Suprapubic skin (tissue), 4 donors: Measurements from ENCODE around the gene STPG1. TPM values are rescaled to one million over a fixed set of nuclear protein-coding genes. Genes with fewer than 3 reads are reported as not detected.
"Not testable (repeated sequence)": the region's sequence is repeated elsewhere in the genome, so short reads cannot be mapped to it uniquely, and the experiment has no call there.

Experiments used
- DNase-seq, 2 donors: peaks; one replicate each; pipeline ENCODE4 v3.0.0-alpha.2; 2019; ENCODE audit warnings: low spot score in 2 of 2
- H3K27ac ChIP-seq: fragments of 200-600 bp; sonication (generic); one replicate; pipeline ENCODE4 v1.5.1; 2019
- H3K27me3 ChIP-seq: fragments of 200-600 bp; sonication (generic); one replicate; pipeline ENCODE4 v1.5.1; 2019
- H3K36me3 ChIP-seq: fragments of 200-600 bp; sonication (generic); one replicate; pipeline ENCODE4 v1.5.1; 2019
- H3K4me1 ChIP-seq: fragments of 200-600 bp; sonication (generic); one replicate; pipeline ENCODE4 v1.5.1; 2019
- H3K4me3 ChIP-seq: fragments of 200-600 bp; sonication (generic); one replicate; pipeline ENCODE4 v1.5.1; 2019; ENCODE audit warnings: mild to moderate bottlenecking
- H3K9me3 ChIP-seq: fragments of 200-600 bp; sonication (generic); one replicate; pipeline ENCODE4 v1.5.1; 2019
- CTCF ChIP-seq, 2 donors: fragments of 200-600 bp in 1 of 2; fragments of 450-650 bp in 1 of 2; sonication (generic) in 1 of 2; IDR thresholded peaks; one replicate each; pipeline ENCODE4 v1.5.1; 2016 to 2019; ENCODE audit warnings: antibody characterized with exemption in 2 of 2, mild to moderate bottlenecking in 1 of 2, moderate library complexity in 1 of 2
- EP300 ChIP-seq: sonication (generic); formaldehyde crosslinking; IDR thresholded peaks from one replicate; pipeline ENCODE4 v1.6.1; 2017; ENCODE audit warnings: antibody characterized with exemption
- POLR2A ChIP-seq, 2 donors: fragments of 450-650 bp; IDR thresholded peaks; one replicate each; pipeline ENCODE4 v1.6.1; 2017; ENCODE audit warnings: antibody characterized with exemption in 2 of 2, mild to moderate bottlenecking in 2 of 2, moderate library complexity in 2 of 2
- POLR2AphosphoS5 ChIP-seq, 3 donors: sonication (generic); formaldehyde crosslinking; IDR thresholded peaks; one replicate each; pipeline ENCODE4 v1.6.1; 2017; ENCODE audit warnings: antibody characterized with exemption in 3 of 3
- WGBS: methylation state at CpG from one replicate; pipeline ENCODE4 v1.1.5; 2018; 5-methylcytosine and 5-hydroxymethylcytosine counted together
- total RNA-seq, 4 donors: library from RNA; depleted of rRNA; stranded (reverse); fragments of >200 nt; gene quantifications; one replicate each; pipeline ENCODE4 v1.1.0, GENCODE V29; 2016

STPG1 gene
- total RNA-seq, 4 donors from 2014 or later = 7.2 to 8.5 (median 7.8) TPM

DNA sequence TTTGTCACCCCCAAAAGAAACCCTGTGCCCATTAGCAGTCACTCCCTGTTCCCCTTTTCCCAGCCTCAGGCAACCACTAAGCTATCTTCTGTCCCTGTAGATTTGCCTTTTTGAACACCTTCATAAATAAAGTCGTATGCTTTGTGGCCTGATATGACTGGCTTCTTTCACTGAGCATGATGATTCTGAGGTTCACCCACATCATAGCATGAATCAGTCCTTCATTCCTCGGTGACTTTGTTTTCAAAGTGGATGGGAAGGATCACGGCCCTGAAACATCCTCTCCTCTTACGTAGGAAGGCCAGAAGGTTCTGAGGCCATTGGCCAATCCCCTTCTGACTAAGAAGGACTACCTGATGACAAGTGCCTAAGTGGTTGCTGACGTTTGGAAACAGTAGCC, 41.1 kb upstream of the STPG1 start:
- WGBS = 87% methylated on average over 5 of the region's 5 CpGs
- Histone ChIP-seq H3K4me1 (no peaks in the 10 kb centered on the region), H3K9me3 (no peaks in the 10 kb centered on the region), H3K27ac (no peak overlapping the region), H3K36me3 (peaks cover 85% of the 10 kb centered on the region), H3K4me3 (no peak overlapping the region), H3K27me3 (no peaks in the 10 kb centered on the region)
- TF ChIP-seq POLR2A (IDR thresholded peaks at IDR 0.05) (no peak), CTCF (IDR thresholded peaks at IDR 0.05) (no peak), EP300 (no peak), POLR2AphosphoS5 (IDR thresholded peaks at IDR 0.05) (no peak)
- DNase-seq = no peak

DNA sequence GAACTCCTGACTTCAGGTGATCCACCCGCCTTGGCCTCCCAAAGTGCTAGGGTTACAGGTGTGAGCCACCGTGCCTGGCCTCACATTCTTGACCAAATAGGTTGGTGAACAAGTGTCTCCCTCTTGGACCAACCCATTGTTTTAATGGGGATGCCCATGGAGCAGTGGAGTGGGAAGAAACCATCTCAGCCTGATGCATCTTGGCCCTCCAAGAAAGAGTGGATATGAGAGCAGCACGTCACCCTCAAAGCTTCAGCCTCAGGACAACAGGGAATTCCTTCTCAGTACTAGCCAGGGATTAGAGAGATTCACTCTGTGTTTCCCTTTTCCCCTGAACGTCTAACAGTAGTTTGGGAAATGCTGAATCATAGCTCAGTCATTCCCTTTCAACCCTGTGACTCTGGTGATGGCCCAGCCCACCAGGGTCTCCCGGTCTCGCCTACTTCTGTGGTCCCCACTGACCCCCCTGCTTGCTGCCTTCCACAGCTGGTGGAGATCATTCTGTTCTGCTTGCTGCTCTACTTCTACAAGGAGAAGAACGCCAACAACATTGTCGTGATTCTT, 39.4 kb upstream of the STPG1 start:
- TF ChIP-seq CTCF (IDR thresholded peaks at IDR 0.05) (no peak), POLR2AphosphoS5 (IDR thresholded peaks at IDR 0.05) (no peak), EP300 (no peak), POLR2A (IDR thresholded peaks at IDR 0.05) (no peak)
- no peak overlapping the region for H3K27ac ChIP-seq
- 91% methylated on average over 8 of the region's 8 CpGs for WGBS
- no peaks in the 10 kb centered on the region for H3K9me3 ChIP-seq
- peaks cover 79% of the 10 kb centered on the region for H3K36me3 ChIP-seq
- no peaks in the 10 kb centered on the region for H3K4me1 ChIP-seq
- H3K27me3 ChIP-seq = no peaks in the 10 kb centered on the region
- DNase-seq = no peak
- H3K4me3 ChIP-seq = no peak overlapping the region

- H3K4me1 ChIP-seq = no peaks in the 10 kb centered on the region
- no peaks in the 10 kb centered on the region for H3K27me3 ChIP-seq
- H3K36me3 ChIP-seq = peaks cover 72% of the 10 kb centered on the region
- DNase-seq = no peak
- no peak overlapping the region for H3K27ac ChIP-seq
- H3K4me3 ChIP-seq = no peak overlapping the region
- H3K9me3 ChIP-seq = no peaks in the 10 kb centered on the region
- no peak for TF ChIP-seq POLR2A (IDR thresholded peaks at IDR 0.05)
- TF ChIP-seq EP300 = no peak
- TF ChIP-seq POLR2AphosphoS5 (IDR thresholded peaks at IDR 0.05) = no peak
- TF ChIP-seq CTCF (IDR thresholded peaks at IDR 0.05) = no peak
- WGBS = 65% methylated on average over 3 of the region's 3 CpGs
Measured at GRCh38 chr1:24451746-24452145, 38.2 kb upstream of the STPG1 start.

GRCh38 chr1:24450857-24451397, 37.3 kb upstream of the STPG1 start:
- Histone ChIP-seq H3K9me3 (no peaks in the 10 kb centered on the region), H3K4me3 (no peak overlapping the region), H3K27me3 (no peaks in the 10 kb centered on the region), H3K4me1 (no peaks in the 10 kb centered on the region), H3K36me3 (peaks cover 67% of the 10 kb centered on the region), H3K27ac (no peak overlapping the region)
- TF ChIP-seq EP300 = no peak
- no peak for TF ChIP-seq POLR2AphosphoS5 (IDR thresholded peaks at IDR 0.05)
- TF ChIP-seq CTCF (IDR thresholded peaks at IDR 0.05) = no peak
- TF ChIP-seq POLR2A (IDR thresholded peaks at IDR 0.05) = no peak
- peak in 1 of 2 donors; percentile 24 for DNase-seq
- WGBS = 84% methylated on average over 5 of the region's 5 CpGs

DNA sequence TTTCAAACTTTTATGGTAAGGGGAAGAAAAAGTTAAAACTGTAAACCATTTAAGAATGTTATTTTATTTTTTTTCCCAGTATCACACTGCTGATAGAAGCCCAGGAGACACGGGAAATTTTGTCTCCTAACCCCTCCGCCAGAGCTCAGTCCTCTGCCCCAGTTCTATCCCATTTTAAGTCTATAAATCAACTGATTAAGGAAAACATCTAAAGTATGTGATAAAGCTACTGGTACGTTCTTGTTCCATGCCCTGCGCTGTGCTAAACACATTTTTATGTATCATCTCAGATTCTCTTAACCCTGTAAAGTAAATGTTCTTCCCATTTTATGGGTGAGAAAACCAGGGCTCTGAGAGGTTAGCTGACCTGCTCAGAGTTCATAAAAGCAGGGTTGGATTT, 36.7 kb upstream of the STPG1 start:
- DNase-seq = no peak
- no peak overlapping the region for H3K27ac ChIP-seq
- H3K36me3 ChIP-seq = peaks cover 66% of the 10 kb centered on the region
- no peaks in the 10 kb centered on the region for H3K27me3 ChIP-seq
- H3K4me1 ChIP-seq = no peaks in the 10 kb centered on the region
- no peak for TF ChIP-seq EP300
- TF ChIP-seq CTCF (IDR thresholded peaks at IDR 0.05) = no peak
- TF ChIP-seq POLR2AphosphoS5 (IDR thresholded peaks at IDR 0.05) = no peak
- TF ChIP-seq POLR2A (IDR thresholded peaks at IDR 0.05) = no peak
- WGBS = 75% methylated on average over 4 of the region's 4 CpGs
- no peak overlapping the region for H3K4me3 ChIP-seq
- H3K9me3 ChIP-seq = no peaks in the 10 kb centered on the region

DNA sequence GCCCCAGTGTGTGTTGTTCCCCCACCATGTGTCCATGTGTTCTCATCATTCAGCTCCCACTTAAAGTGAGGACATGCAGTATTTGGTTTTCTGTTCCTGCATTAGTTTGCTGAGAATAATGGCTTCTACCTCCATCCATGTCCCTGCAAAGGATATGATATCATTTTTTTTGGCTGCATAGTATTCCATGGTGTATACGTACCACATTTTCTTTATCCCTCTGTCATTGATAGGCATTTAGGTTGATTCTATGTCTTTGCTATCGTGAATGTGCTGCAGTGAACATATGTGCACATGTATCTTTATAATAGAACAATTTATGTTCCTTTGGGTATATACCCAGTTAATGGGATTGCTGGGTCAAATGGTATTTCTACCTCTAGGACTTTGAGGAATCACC, 32.9 kb upstream of the STPG1 start:
- not testable (repeated sequence) for H3K27ac ChIP-seq, H3K4me3 ChIP-seq, H3K9me3 ChIP-seq, DNase-seq, H3K27me3 ChIP-seq
- H3K36me3 ChIP-seq = peaks cover 40% of the 10 kb centered on the region
- peaks cover 13% of the 10 kb centered on the region for H3K4me1 ChIP-seq
- WGBS = 97% methylated on average over 2 of the region's 2 CpGs
